ENCODE data around the gene MYH14. TPM values are rescaled to one million over a fixed set of nuclear protein-coding genes. Genes with fewer than 3 reads are reported as not detected.

Gene MYH14
- total RNA-seq, 1 donor from 2014 or later, result 113 TPM

- Histone ChIP-seq H3K27ac (no peak overlapping the region), H3K4me3 (no peak overlapping the region), H3K27me3 (ENCODE audit: low read depth) (no peaks in the 10 kb centered on the region), H3K4me1 (no peaks in the 10 kb centered on the region), H3K36me3 (peaks cover 18% of the 10 kb centered on the region), H3K9me3 (no peaks in the 10 kb centered on the region)
- no peak for TF ChIP-seq CTCF (IDR thresholded peaks at IDR 0.05)
- intact Hi-C loops (cut with DNase I), result no loop called here
- DNase-seq (no peak), ATAC-seq (no peak)
Observed at GRCh38 chr19:50300814-50301606, 97.6 kb downstream of the MYH14 start.

GRCh38 chr19:50301607-50301971, 98.2 kb downstream of the MYH14 start:
- H3K4me1 ChIP-seq, result no peaks in the 10 kb centered on the region
- H3K4me3 ChIP-seq, result no peak overlapping the region
- H3K27me3 ChIP-seq (ENCODE audit: low read depth), result no peaks in the 10 kb centered on the region
- no peaks in the 10 kb centered on the region for H3K9me3 ChIP-seq
- intact Hi-C loops (cut with DNase I), result no loop called here
- peaks cover 18% of the 10 kb centered on the region for H3K36me3 ChIP-seq
- no peak overlapping the region for H3K27ac ChIP-seq
- ATAC-seq (no peak), DNase-seq (no peak)
- no peak for TF ChIP-seq CTCF (IDR thresholded peaks at IDR 0.05)

- no peaks in the 10 kb centered on the region for H3K4me1 ChIP-seq
- no peak for TF ChIP-seq CTCF (IDR thresholded peaks at IDR 0.05)
Observed at GRCh38 chr19:50303558-50303957, 100.1 kb downstream of the MYH14 start.

GRCh38 chr19:50308991-50309390, 105.6 kb downstream of the MYH14 start:
- ATAC-seq (no peak), DNase-seq (no peak)
- Histone ChIP-seq H3K9me3 (no peaks in the 10 kb centered on the region), H3K4me1 (no peaks in the 10 kb centered on the region), H3K27ac (no peak overlapping the region), H3K4me3 (no peak overlapping the region), H3K27me3 (ENCODE audit: low read depth) (peaks cover 33% of the 10 kb centered on the region), H3K36me3 (peaks cover 4% of the 10 kb centered on the region)
- intact Hi-C loops (cut with DNase I), result no loop called here
- no peak for TF ChIP-seq CTCF (IDR thresholded peaks at IDR 0.05)

More at GRCh38 chr19:50303558-50303957, 100.1 kb downstream of the MYH14 start:
- intact Hi-C loops (cut with DNase I), result no loop called here
- H3K27me3 ChIP-seq (ENCODE audit: low read depth), result no peaks in the 10 kb centered on the region
- no peak overlapping the region for H3K4me3 ChIP-seq
- no peak for DNase-seq
- peaks cover 17% of the 10 kb centered on the region for H3K36me3 ChIP-seq
- ATAC-seq, result no peak
- H3K27ac ChIP-seq, result no peak overlapping the region
- no peaks in the 10 kb centered on the region for H3K9me3 ChIP-seq

- peaks cover 38% of the 10 kb centered on the region for H3K27me3 ChIP-seq (ENCODE audit: low read depth)
Observed at GRCh38 chr19:50309396-50310125, 106.1 kb downstream of the MYH14 start.

More at GRCh38 chr19:50309396-50310125, 106.1 kb downstream of the MYH14 start:
- no peaks in the 10 kb centered on the region for H3K4me1 ChIP-seq
- no peak overlapping the region for H3K27ac ChIP-seq
- no peak for TF ChIP-seq CTCF (IDR thresholded peaks at IDR 0.05)
- DNase-seq, result no peak
- intact Hi-C loops (cut with DNase I), result no loop called here
- no peak overlapping the region for H3K4me3 ChIP-seq
- ATAC-seq, result no peak
- H3K36me3 ChIP-seq, result peaks cover 4% of the 10 kb centered on the region
- no peaks in the 10 kb centered on the region for H3K9me3 ChIP-seq

Data from lower lobe of right lung (tissue), 2 donors.